Esophagus muscularis mucosa (tissue), 4 donors: ENCODE data around the gene NFASC. TPM values are rescaled to one million over a fixed set of nuclear protein-coding genes. Genes with fewer than 3 reads are reported as not detected.

ENCODE experiments used
- DNase-seq: peaks from one replicate; pipeline ENCODE4 v3.0.0-alpha.2; 2017; ENCODE audit errors: extremely low spot score
- H3K27ac ChIP-seq, 4 donors: fragments of 200-600 bp; sonication (generic); replicated peaks in 1 of 4; 1 replicate in 3 of 4; 2 replicates in 1 of 4; pipeline ENCODE4 v1.5.1; 2016 to 2019; ENCODE audit warnings: mild to moderate bottlenecking in 1 of 4
- H3K27me3 ChIP-seq, 4 donors: fragments of 200-600 bp; sonication (generic); one replicate each; pipeline versions ENCODE4 v1.5.1 to v1.6.0; 2016 to 2019
- H3K36me3 ChIP-seq, 4 donors: fragments of 200-600 bp; sonication (generic); one replicate each; pipeline ENCODE4 v1.5.1; 2016 to 2019
- H3K4me1 ChIP-seq, 4 donors: fragments of 200-600 bp; sonication (generic); one replicate each; pipeline ENCODE4 v1.5.1; 2016 to 2019
- H3K4me3 ChIP-seq, 4 donors: fragments of 200-600 bp; sonication (generic); 1 replicate in 2 of 4; 2 replicates in 2 of 4; pipeline ENCODE4 v1.5.1; 2016 to 2019; ENCODE audit warnings: mild to moderate bottlenecking in 4 of 4, moderate library complexity in 1 of 4
- H3K9me3 ChIP-seq, 4 donors: fragments of 200-600 bp; sonication (generic); 1 replicate in 3 of 4; 2 replicates in 1 of 4; pipeline ENCODE4 v1.5.1; 2016 to 2019
- EP300 ChIP-seq: sonication (generic); formaldehyde crosslinking; IDR thresholded peaks from one replicate; pipeline ENCODE4 v1.6.1; 2017; ENCODE audit warnings: antibody characterized with exemption
- POLR2A ChIP-seq: fragments of 450-650 bp; IDR thresholded peaks from one replicate; pipeline ENCODE4 v1.6.1; 2017; ENCODE audit warnings: antibody characterized with exemption, moderate library complexity, mild to moderate bottlenecking, low read depth
- POLR2AphosphoS5 ChIP-seq, 2 donors: sonication (generic); formaldehyde crosslinking; IDR thresholded peaks; one replicate each; pipeline ENCODE4 v1.6.1; 2017; ENCODE audit warnings: antibody characterized with exemption in 2 of 2
- WGBS: methylation state at CpG from one replicate; pipeline ENCODE4 v1.1.5; 2018; 5-methylcytosine and 5-hydroxymethylcytosine counted together
- intact Hi-C: fragments of 100-400 bp; cut with DNase I; formaldehyde crosslinking; loops from one replicate; pipeline ENCODE4 v1.15.1; 2023
- total RNA-seq, 4 donors: library from RNA; depleted of rRNA; stranded (reverse); fragments of >200 nt; gene quantifications; one replicate each; pipeline versions ENCODE4 v1.1.0 to v1.2.1, GENCODE V29; 2016
- TF ChIP-seq, protein P1 (sequence below), 3 experiments: fragments of 200-600 bp in 2 of 3; fragments of 450-650 bp in 1 of 3; sonication (generic) in 2 of 3; IDR thresholded peaks; one replicate each; pipeline ENCODE4 v1.5.1; 2017 to 2019; ENCODE audit warnings: antibody characterized with exemption in 3 of 3, mild to moderate bottlenecking in 2 of 3, moderate library complexity in 1 of 3

The NFASC gene
- total RNA-seq, 4 donors from 2014 or later, result 31.1 to 122 (median 64.7) TPM

DNA sequence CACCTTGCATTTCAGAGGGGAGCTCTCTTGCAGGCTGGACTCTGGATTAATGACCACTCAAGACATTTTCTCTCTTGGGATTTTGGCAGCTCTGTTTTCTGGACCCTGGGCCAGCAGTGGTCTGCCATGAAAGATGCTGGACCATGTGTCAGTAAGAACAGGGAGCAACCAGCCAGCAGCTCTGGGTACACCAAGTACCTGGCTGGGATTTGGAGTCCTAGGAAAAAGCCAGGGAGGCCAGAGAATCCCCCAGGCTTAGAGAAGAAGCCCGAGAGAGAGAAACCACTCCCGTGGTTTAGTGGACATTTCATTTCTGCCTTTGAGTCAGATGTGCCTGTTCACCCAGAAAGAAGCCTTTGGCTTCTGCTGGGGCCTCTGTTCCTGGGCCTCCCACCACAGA is 2.5 kb downstream of the NFASC start:
- TF ChIP-seq POLR2AphosphoS5 (IDR thresholded peaks at IDR 0.05), result no peak
- TF ChIP-seq EP300, result no peak
- no peak for TF ChIP-seq POLR2A
- TF ChIP-seq, protein P1, sequence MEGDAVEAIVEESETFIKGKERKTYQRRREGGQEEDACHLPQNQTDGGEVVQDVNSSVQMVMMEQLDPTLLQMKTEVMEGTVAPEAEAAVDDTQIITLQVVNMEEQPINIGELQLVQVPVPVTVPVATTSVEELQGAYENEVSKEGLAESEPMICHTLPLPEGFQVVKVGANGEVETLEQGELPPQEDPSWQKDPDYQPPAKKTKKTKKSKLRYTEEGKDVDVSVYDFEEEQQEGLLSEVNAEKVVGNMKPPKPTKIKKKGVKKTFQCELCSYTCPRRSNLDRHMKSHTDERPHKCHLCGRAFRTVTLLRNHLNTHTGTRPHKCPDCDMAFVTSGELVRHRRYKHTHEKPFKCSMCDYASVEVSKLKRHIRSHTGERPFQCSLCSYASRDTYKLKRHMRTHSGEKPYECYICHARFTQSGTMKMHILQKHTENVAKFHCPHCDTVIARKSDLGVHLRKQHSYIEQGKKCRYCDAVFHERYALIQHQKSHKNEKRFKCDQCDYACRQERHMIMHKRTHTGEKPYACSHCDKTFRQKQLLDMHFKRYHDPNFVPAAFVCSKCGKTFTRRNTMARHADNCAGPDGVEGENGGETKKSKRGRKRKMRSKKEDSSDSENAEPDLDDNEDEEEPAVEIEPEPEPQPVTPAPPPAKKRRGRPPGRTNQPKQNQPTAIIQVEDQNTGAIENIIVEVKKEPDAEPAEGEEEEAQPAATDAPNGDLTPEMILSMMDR (IDR thresholded peaks at IDR 0.05), result no peak
- H3K4me1 ChIP-seq, result peaks cover 10 to 83% (median 72%) of the 10 kb centered on the region in 4 donors
- no peak for DNase-seq
- H3K9me3 ChIP-seq, result no peaks in the 10 kb centered on the region
- no peak overlapping the region for H3K4me3 ChIP-seq
- peaks cover 0 to 2% (median 0%) of the 10 kb centered on the region in 4 donors for H3K36me3 ChIP-seq
- 82% methylated on average over 2 of the region's 2 CpGs for WGBS
- no peaks in the 10 kb centered on the region for H3K27me3 ChIP-seq
- peak overlapping the region; percentile 49 to 68 (median 58) for H3K27ac ChIP-seq
- intact Hi-C loops, result no loop called here

DNA sequence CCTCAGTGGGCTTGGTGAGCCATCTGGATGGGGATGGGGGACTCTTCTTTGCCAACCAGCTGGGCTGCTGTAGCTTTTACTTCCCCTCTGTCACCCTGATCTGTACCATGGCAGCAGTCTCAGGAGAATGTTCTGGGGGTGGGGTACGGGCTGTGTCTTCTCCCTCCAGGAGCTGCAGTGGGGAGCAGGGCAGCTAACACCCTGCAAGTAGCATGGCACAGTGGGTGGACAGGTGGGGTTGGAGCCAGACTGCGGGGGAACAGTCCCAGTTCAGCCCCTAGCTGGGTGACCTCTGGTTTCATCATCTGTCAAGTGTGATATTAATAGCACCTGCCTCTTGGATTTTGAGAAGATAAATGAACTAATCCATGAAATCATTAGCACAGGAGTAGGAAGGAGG is 3.1 kb downstream of the NFASC start:
- Histone ChIP-seq H3K4me3 (no peak overlapping the region), H3K36me3 (peaks cover 0 to 2% (median 0%) of the 10 kb centered on the region in 4 donors), H3K4me1 (peaks cover 11 to 83% (median 71%) of the 10 kb centered on the region in 4 donors), H3K27ac (peak overlapping the region; percentile 49 to 68 (median 58)), H3K9me3 (no peaks in the 10 kb centered on the region), H3K27me3 (no peaks in the 10 kb centered on the region)
- TF ChIP-seq EP300, result no peak
- TF ChIP-seq, protein P1 (IDR thresholded peaks at IDR 0.05), result no peak
- no peak for TF ChIP-seq POLR2A
- no peak for TF ChIP-seq POLR2AphosphoS5 (IDR thresholded peaks at IDR 0.05)
- 82% methylated on average over 2 of the region's 2 CpGs for WGBS
- intact Hi-C loops, result no loop called here
- DNase-seq, result no peak

DNA sequence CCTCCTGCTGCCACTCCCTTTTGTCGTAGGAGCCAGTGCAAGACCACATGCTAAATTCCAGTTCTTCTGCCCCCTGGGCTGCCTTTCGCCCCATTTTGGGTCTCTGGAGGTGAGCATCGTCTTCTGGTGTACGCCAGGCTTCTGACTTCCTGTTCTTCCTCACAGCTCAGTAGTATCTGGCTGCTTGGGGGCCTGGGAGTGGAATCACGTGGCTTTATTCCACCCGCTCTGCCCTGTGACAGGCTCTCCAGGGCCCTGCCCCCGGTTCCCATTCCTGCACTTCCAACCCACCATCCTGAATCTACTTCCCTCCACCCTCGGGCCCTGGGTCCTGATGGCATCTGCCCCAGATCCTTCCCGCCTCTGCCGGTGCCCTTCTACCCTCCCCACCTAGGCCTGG is 3.6 kb downstream of the NFASC start:
- no peak overlapping the region for H3K4me3 ChIP-seq
- no peak for TF ChIP-seq POLR2A
- TF ChIP-seq, protein P1 (IDR thresholded peaks at IDR 0.05), result no peak
- no peak for TF ChIP-seq POLR2AphosphoS5 (IDR thresholded peaks at IDR 0.05)
- TF ChIP-seq EP300, result no peak
- intact Hi-C loops, result no loop called here
- DNase-seq, result no peak
- 77% methylated on average over 10 of the region's 10 CpGs for WGBS
- H3K9me3 ChIP-seq, result no peaks in the 10 kb centered on the region
- peaks cover 0 to 2% (median 0%) of the 10 kb centered on the region in 4 donors for H3K36me3 ChIP-seq
- H3K27ac ChIP-seq, result peak overlapping the region; percentile 49 to 68 (median 57)
- peaks cover 13 to 84% (median 71%) of the 10 kb centered on the region in 4 donors for H3K4me1 ChIP-seq
- no peaks in the 10 kb centered on the region for H3K27me3 ChIP-seq

DNA sequence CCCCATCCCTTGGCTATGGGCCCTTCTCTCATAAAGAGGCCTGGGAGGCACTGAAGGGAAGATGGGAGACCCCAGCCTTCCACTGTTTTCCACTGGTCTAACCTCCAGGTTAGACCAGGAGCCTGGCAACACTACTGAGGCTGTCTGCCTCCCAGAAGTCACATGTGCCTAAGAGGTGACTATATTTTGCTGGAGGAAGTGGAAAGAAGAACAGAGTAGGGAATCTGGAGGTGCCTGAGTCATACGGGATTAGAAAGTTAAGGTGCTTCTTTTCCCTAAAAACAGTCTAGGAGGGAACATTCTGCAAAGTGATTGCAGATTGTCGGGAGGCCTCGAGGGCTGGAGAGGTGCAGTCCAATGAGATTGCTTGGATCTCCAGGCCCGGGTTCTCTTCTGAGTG is 4.6 kb downstream of the NFASC start:
- peak overlapping the region; percentile 15 to 68 (median 55) for H3K27ac ChIP-seq
- peaks cover 17 to 84% (median 74%) of the 10 kb centered on the region in 4 donors for H3K4me1 ChIP-seq
- intact Hi-C loops, result loop anchor here (5.0 kb wide), 1 partner anchor 43 kb away; no protein-coding TSS in a partner anchor
- WGBS, result 59% methylated on average over 3 of the region's 4 CpGs
- H3K4me3 ChIP-seq, result no peak overlapping the region
- peaks cover 0 to 2% (median 0%) of the 10 kb centered on the region in 4 donors for H3K36me3 ChIP-seq
- no peaks in the 10 kb centered on the region for H3K27me3 ChIP-seq
- H3K9me3 ChIP-seq, result no peaks in the 10 kb centered on the region
- DNase-seq, result no peak
- TF ChIP-seq POLR2A, result no peak
- TF ChIP-seq, protein P1 (IDR thresholded peaks at IDR 0.05), result no peak
- TF ChIP-seq POLR2AphosphoS5 (IDR thresholded peaks at IDR 0.05), result no peak
- TF ChIP-seq EP300, result no peak
